ENCODE results near the gene GCC2. TPM values are rescaled to one million over a fixed set of nuclear protein-coding genes. Genes with fewer than 3 reads are reported as not detected.
"Not testable (repeated sequence)": the region's sequence is repeated elsewhere in the genome, so short reads cannot be mapped to it uniquely, and the experiment has no call there.

GCC2 gene
- total RNA-seq, 4 donors from 2014 or later, result 18.9 to 59.1 (median 24.1) TPM

DNA sequence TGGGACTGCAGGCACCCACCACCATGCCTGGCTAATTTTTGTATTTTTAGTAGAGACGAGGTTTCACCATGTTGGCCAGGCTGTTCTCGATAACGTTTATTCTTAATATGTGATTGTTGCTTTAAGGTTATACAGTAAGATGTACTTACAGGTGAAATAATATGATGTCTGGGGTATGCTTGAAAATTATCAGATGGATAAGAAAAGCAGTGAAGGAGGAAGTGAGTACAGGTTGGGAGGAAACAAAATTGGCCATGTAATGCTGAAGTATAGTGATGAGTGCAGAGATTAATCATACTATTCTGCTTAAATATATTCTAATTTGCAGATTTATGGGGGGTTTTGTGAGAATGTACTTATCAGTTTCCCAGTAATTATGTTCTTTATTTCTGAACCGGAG is 3.0 kb downstream of the GCC2 start:
- no peak for DNase-seq (ENCODE audit: low spot score)
- TF ChIP-seq, protein P1, sequence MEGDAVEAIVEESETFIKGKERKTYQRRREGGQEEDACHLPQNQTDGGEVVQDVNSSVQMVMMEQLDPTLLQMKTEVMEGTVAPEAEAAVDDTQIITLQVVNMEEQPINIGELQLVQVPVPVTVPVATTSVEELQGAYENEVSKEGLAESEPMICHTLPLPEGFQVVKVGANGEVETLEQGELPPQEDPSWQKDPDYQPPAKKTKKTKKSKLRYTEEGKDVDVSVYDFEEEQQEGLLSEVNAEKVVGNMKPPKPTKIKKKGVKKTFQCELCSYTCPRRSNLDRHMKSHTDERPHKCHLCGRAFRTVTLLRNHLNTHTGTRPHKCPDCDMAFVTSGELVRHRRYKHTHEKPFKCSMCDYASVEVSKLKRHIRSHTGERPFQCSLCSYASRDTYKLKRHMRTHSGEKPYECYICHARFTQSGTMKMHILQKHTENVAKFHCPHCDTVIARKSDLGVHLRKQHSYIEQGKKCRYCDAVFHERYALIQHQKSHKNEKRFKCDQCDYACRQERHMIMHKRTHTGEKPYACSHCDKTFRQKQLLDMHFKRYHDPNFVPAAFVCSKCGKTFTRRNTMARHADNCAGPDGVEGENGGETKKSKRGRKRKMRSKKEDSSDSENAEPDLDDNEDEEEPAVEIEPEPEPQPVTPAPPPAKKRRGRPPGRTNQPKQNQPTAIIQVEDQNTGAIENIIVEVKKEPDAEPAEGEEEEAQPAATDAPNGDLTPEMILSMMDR (IDR thresholded peaks at IDR 0.05), result no peak

DNA sequence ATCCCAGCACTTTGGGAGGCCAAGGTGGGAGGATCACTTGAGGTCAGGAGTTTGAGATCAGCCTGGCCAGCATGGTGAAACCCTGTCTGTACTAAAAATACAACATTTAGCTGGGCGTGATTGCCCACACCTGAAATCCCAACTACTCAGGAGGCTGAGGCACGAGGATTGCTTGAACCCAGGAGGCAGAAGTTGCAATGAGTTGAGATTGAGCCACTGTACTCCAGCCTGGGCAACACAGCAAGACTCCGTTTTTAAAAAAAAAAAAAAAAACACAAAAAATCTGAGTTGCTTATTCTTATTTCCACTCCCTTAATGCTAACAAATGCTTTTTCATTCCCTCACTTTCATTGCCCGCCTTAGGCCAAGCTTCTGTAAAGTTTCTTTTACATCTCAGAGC is 4.5 kb downstream of the GCC2 start:
- not testable (repeated sequence) for DNase-seq (ENCODE audit: low spot score); ATAC-seq (ENCODE audit: low FRiP score)

More for the DNA sequence above, 3.0 kb downstream of the GCC2 start:
- ATAC-seq (ENCODE audit: low FRiP score), result no peak

DNA sequence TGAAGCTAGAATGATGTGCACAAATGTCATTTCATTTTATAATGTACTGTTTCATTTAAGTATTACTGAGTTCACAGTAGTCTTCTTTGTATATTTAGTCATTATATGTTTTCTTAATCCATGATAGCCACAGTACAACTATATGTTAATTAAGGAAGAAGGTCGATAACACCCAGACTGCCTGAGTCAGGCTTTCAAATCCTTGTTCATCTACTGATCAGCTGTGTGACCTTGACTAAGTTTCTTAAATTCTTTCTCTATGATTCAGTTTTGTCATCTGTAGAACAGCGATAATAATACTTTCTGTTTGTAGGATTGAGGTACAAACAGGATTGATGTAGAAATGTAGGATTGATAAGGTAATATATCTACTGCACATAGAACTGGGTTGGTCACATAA is 5.4 kb downstream of the GCC2 start:
- DNase-seq (ENCODE audit: low spot score) (no peak), ATAC-seq (ENCODE audit: low FRiP score) (no peak)
- TF ChIP-seq, protein P1 (IDR thresholded peaks at IDR 0.05), result no peak

DNA sequence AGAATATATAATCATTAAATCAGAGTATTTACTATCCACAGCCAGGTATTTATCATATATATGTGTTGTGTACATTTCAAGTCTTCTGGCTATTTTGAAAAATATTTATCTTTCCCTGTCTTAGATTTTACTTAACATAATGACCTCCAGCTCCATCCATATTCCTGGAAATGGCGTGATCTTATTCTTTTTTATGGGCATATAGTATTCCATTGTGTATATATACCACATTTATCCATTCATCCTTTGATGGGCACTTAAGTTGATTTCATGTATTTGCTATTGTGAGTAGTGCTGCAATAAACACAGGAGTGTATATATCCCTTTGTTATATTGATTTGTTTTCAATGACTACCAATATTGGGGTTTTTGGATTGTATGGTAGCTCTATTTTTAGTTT is 6.6 kb downstream of the GCC2 start:
- ATAC-seq (ENCODE audit: low FRiP score), result no peak
- DNase-seq (ENCODE audit: low spot score), result no peak
- TF ChIP-seq, protein P1 (IDR thresholded peaks at IDR 0.05), result no peak

DNA sequence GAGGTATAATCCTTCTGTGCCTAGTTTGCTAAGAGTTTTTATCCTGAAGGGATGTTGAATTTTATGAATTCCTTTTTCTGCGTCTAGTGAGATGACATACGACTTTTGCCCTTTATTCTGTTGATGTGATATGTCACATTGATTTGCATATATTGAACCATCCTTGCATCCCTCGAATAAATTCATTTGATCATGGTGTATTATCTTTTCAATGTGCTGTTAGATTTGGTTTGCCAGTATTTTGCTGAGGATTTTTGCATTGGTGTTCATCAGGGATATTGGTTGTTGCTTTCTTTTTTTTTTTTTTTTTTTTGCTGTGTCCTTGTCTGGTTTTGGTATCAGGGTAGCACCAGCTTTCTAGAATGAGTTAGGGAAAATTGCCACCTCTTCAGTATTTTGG is 9.1 kb downstream of the GCC2 start:
- DNase-seq (ENCODE audit: low spot score) (no peak), ATAC-seq (ENCODE audit: low FRiP score) (no peak)
- TF ChIP-seq, protein P1 (IDR thresholded peaks at IDR 0.05), result no peak

DNA sequence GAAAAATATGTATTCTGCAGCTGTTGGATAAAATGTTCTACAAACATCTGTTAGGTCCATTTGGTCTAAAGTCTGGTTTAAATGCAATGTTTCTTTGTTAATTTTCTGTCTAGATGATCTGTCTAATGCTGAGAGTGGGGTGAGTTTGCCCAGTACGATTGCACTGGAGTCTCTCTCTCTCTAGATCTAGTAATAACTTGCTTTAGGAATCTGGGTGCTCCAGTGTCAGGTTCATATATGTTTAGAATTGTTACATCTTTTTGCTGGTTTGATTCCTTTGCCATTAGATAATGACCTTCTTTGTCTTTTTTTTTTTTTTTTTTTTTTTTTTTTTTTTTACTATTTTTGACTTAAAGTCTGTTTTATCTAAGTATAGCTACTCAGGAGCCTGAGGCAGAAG is 10.4 kb downstream of the GCC2 start:
- TF ChIP-seq, protein P1 (IDR thresholded peaks at IDR 0.05), result no peak
- no peak for ATAC-seq (ENCODE audit: low FRiP score)
- DNase-seq (ENCODE audit: low spot score), result no peak

DNA sequence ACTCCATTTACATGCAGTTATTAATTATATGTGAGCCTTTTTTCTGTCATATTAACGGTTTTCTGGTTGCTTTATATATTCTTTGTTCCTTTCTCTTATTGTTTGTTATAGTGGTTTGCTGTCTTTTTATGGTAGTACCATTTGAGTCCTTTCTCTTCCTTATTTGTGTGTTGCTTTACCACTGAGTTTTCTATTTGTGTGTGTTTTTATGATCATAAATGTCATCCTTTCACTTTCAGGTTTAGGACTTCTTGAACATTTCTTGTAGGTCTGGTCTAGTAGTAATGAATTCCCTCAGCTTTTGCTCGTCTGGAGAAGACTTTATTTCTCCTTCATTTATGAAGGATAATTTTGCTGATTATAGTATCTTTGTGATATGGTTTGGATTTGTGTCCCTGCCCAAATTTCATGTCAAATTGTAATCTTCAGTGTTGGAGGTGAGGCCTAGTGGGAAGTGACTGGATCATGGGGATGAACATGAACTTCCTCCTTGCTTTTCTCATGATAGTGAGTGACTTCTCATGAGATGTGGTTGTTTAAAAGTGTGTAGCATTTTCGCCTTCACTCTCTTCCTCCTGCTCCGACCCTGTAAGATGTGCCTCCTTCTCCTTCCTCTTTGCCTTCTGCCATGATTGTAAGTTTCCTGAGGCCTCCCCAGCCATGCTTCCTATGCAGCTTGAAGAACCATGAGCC is 11.5 kb downstream of the GCC2 start:
- TF ChIP-seq, protein P1 (IDR thresholded peaks at IDR 0.05), result no peak

More for the DNA sequence above, 11.5 kb downstream of the GCC2 start:
- ATAC-seq (ENCODE audit: low FRiP score) (no peak), DNase-seq (ENCODE audit: low spot score) (no peak)
